Mammary epithelial cell (primary cell): ENCODE measurements around the gene MGAT5.

Experiments
- CTCF ChIP-seq, 2 donors: IDR thresholded peaks in 1 of 2; conservative IDR thresholded peaks in 1 of 2; 2 replicates each; pipeline ENCODE4 v1.5.1; 2011 to 2012; ENCODE audit warnings: inconsistent platforms in 2 of 2, low read length in 2 of 2, mild to moderate bottlenecking in 2 of 2, control low read depth in 1 of 2, low read depth in 1 of 2; ENCODE audit not compliant: insufficient read depth in 1 of 2; ENCODE audit errors: extremely low read depth in 1 of 2
- EZH2 ChIP-seq: IDR thresholded peaks from 2 replicates; pipeline ENCODE4 v1.6.1; 2012; ENCODE audit warnings: low read length, inconsistent platforms, borderline replicate concordance

GRCh38 chr2:134384131-134384530, 130.3 kb downstream of the MGAT5 start:
- no peak for TF ChIP-seq CTCF (conservative IDR thresholded peaks at IDR 0.05 in 1 of 2, IDR thresholded peaks at IDR 0.05 in 1 of 2; ENCODE audit: extremely low read depth in 1 of 2, insufficient read depth in 1 of 2, low read depth in 1 of 2, low read length in 2 of 2)
- TF ChIP-seq EZH2 = no peak
